Stimulated activated CD8-positive, alpha-beta memory T cell treated with anti-CD3 and anti-CD28 coated beads, Interleukin-4, amount 100 ng/mL, for 1 hour (primary cell): ENCODE results near the gene XDH.

ENCODE experiments used
- DNase-seq, 2 donors: peaks; one replicate each; pipeline ENCODE4 v3.0.0-alpha.2; 2020; ENCODE audit warnings: low read depth in 2 of 2, low spot score in 1 of 2

Gene XDH

GRCh38 chr2:31286961-31287550 is 127.5 kb downstream of the XDH start:
- no peak for DNase-seq

GRCh38 chr2:31286230-31286629 is 128.3 kb downstream of the XDH start:
- DNase-seq: no peak
